Vagina (tissue), 2 donors: Measurements from ENCODE around the gene AGK.

Experiments used
- CTCF ChIP-seq, 3 experiments: fragments of 450-650 bp in 2 of 3; fragments of 200-600 bp in 1 of 3; sonication (generic) in 1 of 3; IDR thresholded peaks; one replicate each; pipeline ENCODE4 v1.5.1; 2017 to 2019; ENCODE audit warnings: antibody characterized with exemption in 3 of 3, mild to moderate bottlenecking in 2 of 3, moderate library complexity in 2 of 3
- POLR2AphosphoS5 ChIP-seq, 2 donors: sonication (generic); formaldehyde crosslinking; IDR thresholded peaks; one replicate each; pipeline ENCODE4 v1.9.0; 2017; ENCODE audit warnings: antibody characterized with exemption in 2 of 2, mild to moderate bottlenecking in 2 of 2, low read depth in 1 of 2; ENCODE audit not compliant: insufficient read depth in 1 of 2

- TF ChIP-seq CTCF (IDR thresholded peaks at IDR 0.05) (no peak), POLR2AphosphoS5 (IDR thresholded peaks at IDR 0.05; ENCODE audit: insufficient read depth in 1 of 2, low read depth in 1 of 2) (no peak)
These were observed 125.4 kb downstream of the AGK start for GRCh38 chr7:141676618-141677017.
